Suprapubic skin (tissue), 4 donors: ENCODE data around the gene HTR2B. TPM values are rescaled to one million over a fixed set of nuclear protein-coding genes. Genes with fewer than 3 reads are reported as not detected.

Source experiments
- DNase-seq, 2 donors: peaks; one replicate each; pipeline ENCODE4 v3.0.0-alpha.2; 2019; ENCODE audit warnings: low spot score in 2 of 2
- H3K27ac ChIP-seq: fragments of 200-600 bp; sonication (generic); one replicate; pipeline ENCODE4 v1.5.1; 2019
- H3K27me3 ChIP-seq: fragments of 200-600 bp; sonication (generic); one replicate; pipeline ENCODE4 v1.5.1; 2019
- H3K36me3 ChIP-seq: fragments of 200-600 bp; sonication (generic); one replicate; pipeline ENCODE4 v1.5.1; 2019
- H3K4me1 ChIP-seq: fragments of 200-600 bp; sonication (generic); one replicate; pipeline ENCODE4 v1.5.1; 2019
- H3K4me3 ChIP-seq: fragments of 200-600 bp; sonication (generic); one replicate; pipeline ENCODE4 v1.5.1; 2019; ENCODE audit warnings: mild to moderate bottlenecking
- H3K9me3 ChIP-seq: fragments of 200-600 bp; sonication (generic); one replicate; pipeline ENCODE4 v1.5.1; 2019
- EP300 ChIP-seq: sonication (generic); formaldehyde crosslinking; IDR thresholded peaks from one replicate; pipeline ENCODE4 v1.6.1; 2017; ENCODE audit warnings: antibody characterized with exemption
- POLR2A ChIP-seq, 2 donors: fragments of 450-650 bp; IDR thresholded peaks; one replicate each; pipeline ENCODE4 v1.6.1; 2017; ENCODE audit warnings: antibody characterized with exemption in 2 of 2, mild to moderate bottlenecking in 2 of 2, moderate library complexity in 2 of 2
- POLR2AphosphoS5 ChIP-seq, 3 donors: sonication (generic); formaldehyde crosslinking; IDR thresholded peaks; one replicate each; pipeline ENCODE4 v1.6.1; 2017; ENCODE audit warnings: antibody characterized with exemption in 3 of 3
- WGBS: methylation state at CpG from one replicate; pipeline ENCODE4 v1.1.5; 2018; 5-methylcytosine and 5-hydroxymethylcytosine counted together
- total RNA-seq, 4 donors: library from RNA; depleted of rRNA; stranded (reverse); fragments of >200 nt; gene quantifications; one replicate each; pipeline ENCODE4 v1.1.0, GENCODE V29; 2016
- TF ChIP-seq, protein P1 (sequence below), 2 donors: fragments of 200-600 bp in 1 of 2; fragments of 450-650 bp in 1 of 2; sonication (generic) in 1 of 2; IDR thresholded peaks; one replicate each; pipeline ENCODE4 v1.5.1; 2016 to 2019; ENCODE audit warnings: antibody characterized with exemption in 2 of 2, mild to moderate bottlenecking in 1 of 2, moderate library complexity in 1 of 2

The HTR2B gene
- total RNA-seq, 4 donors from 2014 or later, result not detected

DNA sequence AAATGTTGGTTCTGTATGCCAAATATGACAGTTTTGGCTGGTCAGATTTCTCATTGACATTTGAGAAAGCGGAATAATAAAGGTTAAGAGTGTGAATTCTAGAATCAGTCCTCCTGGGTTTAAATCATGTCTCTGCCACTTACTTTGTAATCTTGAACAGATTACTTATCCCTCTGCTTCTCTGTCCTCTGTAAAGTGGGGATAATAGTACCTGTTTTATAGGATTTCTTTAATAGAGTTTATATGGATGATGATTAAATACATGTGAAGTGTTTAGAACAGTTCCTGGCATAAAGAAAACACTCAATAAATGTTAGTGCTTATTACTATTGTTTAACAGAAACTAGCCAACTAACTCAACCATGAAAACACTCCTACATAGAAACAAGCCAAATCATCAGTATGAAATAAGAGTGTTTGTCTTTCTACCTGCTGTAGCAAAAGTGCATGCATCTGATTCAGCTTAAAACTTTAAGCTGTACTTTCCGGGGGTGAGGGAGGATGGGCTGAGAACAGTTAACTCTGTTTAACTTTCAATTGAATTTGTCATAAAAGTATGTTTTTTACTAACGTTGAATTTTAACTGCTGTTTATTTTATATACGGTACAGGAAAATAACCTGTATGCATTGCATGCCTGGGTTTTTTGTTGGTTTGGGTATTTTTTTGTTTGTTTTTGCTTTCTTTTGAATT is 6.8 kb downstream of the HTR2B start:
- no peak overlapping the region for H3K27ac ChIP-seq
- 82% methylated on average over 4 of the region's 4 CpGs for WGBS

DNA sequence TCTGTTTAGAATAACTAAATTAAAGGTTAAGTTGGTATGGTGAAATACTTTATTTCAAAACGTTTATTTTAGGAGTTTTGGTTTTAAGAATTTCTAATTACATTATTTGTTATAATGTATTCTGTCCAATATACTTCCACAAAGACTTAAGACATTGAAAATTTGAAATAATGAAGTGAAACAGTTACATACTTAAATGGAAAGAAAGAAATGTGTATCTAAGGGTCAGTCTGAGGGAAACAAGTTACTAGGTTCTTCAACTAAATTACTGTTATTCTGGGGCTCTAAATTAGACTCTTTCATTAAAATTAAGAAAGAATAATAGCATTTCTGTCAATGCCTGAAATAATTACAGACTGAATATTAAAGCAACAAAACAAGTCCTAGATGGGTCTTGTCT is 7.7 kb downstream of the HTR2B start:
- WGBS, result 50% methylated on average over 1 of the region's 1 CpG
- TF ChIP-seq POLR2AphosphoS5 (IDR thresholded peaks at IDR 0.05) (no peak), POLR2A (IDR thresholded peaks at IDR 0.05) (no peak), EP300 (no peak)
- TF ChIP-seq, protein P1, sequence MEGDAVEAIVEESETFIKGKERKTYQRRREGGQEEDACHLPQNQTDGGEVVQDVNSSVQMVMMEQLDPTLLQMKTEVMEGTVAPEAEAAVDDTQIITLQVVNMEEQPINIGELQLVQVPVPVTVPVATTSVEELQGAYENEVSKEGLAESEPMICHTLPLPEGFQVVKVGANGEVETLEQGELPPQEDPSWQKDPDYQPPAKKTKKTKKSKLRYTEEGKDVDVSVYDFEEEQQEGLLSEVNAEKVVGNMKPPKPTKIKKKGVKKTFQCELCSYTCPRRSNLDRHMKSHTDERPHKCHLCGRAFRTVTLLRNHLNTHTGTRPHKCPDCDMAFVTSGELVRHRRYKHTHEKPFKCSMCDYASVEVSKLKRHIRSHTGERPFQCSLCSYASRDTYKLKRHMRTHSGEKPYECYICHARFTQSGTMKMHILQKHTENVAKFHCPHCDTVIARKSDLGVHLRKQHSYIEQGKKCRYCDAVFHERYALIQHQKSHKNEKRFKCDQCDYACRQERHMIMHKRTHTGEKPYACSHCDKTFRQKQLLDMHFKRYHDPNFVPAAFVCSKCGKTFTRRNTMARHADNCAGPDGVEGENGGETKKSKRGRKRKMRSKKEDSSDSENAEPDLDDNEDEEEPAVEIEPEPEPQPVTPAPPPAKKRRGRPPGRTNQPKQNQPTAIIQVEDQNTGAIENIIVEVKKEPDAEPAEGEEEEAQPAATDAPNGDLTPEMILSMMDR (IDR thresholded peaks at IDR 0.05), result no peak
- no peak overlapping the region for H3K4me3 ChIP-seq
- H3K27me3 ChIP-seq, result no peaks in the 10 kb centered on the region
- peaks cover 3% of the 10 kb centered on the region for H3K36me3 ChIP-seq
- H3K4me1 ChIP-seq, result no peaks in the 10 kb centered on the region
- no peak overlapping the region for H3K27ac ChIP-seq
- no peaks in the 10 kb centered on the region for H3K9me3 ChIP-seq
- DNase-seq, result no peak

More for the DNA sequence above, 6.8 kb downstream of the HTR2B start:
- H3K27me3 ChIP-seq, result no peaks in the 10 kb centered on the region
- peaks cover 3% of the 10 kb centered on the region for H3K36me3 ChIP-seq
- no peak overlapping the region for H3K4me3 ChIP-seq
- H3K4me1 ChIP-seq, result no peaks in the 10 kb centered on the region
- H3K9me3 ChIP-seq, result no peaks in the 10 kb centered on the region
- TF ChIP-seq, protein P1 (IDR thresholded peaks at IDR 0.05), result no peak
- TF ChIP-seq EP300 (no peak), POLR2AphosphoS5 (IDR thresholded peaks at IDR 0.05) (no peak), POLR2A (IDR thresholded peaks at IDR 0.05) (no peak)
- no peak for DNase-seq

DNA sequence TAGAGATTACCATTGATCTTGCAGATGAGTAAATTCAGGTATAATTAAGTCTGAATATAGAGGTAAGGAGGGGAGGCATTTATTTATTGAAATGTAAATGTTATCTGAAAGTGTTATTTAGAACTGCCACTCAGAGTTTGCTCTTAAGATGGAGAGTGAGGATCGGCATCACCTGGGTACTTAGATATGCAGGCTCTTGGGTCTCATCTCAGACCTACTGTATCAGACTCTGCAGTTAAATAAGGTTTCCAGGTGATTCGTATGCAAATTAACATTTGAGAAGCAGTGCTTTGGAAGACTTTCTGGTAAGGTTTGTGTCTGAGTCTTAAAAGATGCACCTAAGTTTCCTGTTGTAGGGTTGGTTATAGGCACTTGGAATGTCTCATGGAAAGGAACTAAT is 9.2 kb downstream of the HTR2B start:
- no peak overlapping the region for H3K27ac ChIP-seq
- no peaks in the 10 kb centered on the region for H3K27me3 ChIP-seq
- DNase-seq, result no peak
- no peaks in the 10 kb centered on the region for H3K9me3 ChIP-seq
- 79% methylated on average over 2 of the region's 2 CpGs for WGBS
- TF ChIP-seq POLR2AphosphoS5 (IDR thresholded peaks at IDR 0.05), result no peak
- no peak for TF ChIP-seq POLR2A (IDR thresholded peaks at IDR 0.05)
- no peak for TF ChIP-seq EP300
- TF ChIP-seq, protein P1 (IDR thresholded peaks at IDR 0.05), result no peak
- H3K4me3 ChIP-seq, result no peak overlapping the region
- H3K4me1 ChIP-seq, result peaks cover 3% of the 10 kb centered on the region
- peaks cover 3% of the 10 kb centered on the region for H3K36me3 ChIP-seq

DNA sequence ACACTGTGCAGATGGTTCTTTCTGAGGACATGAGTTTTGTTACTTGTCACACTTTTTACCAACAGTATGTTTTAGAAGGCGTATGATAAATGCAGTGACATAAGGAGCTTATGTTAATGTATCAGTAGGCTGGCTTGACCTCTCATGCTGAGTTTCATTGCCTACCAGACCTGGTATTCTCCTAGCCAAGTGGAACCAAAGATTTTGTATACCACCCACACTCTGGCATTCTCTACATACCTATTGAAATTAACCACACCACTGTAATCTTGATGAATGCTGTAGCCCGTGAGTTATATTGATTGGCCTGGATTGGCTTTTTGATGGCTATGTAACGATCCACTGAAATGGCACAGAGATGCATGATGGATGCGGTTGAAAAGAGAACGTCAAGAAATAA is 11.4 kb downstream of the HTR2B start:
- no peak for TF ChIP-seq POLR2AphosphoS5 (IDR thresholded peaks at IDR 0.05)
- no peak for TF ChIP-seq POLR2A (IDR thresholded peaks at IDR 0.05)
- no peak for TF ChIP-seq EP300
- TF ChIP-seq, protein P1 (IDR thresholded peaks at IDR 0.05), result no peak
- Histone ChIP-seq H3K4me3 (no peak overlapping the region), H3K27ac (no peak overlapping the region), H3K4me1 (peaks cover 5% of the 10 kb centered on the region), H3K36me3 (peaks cover 16% of the 10 kb centered on the region), H3K27me3 (no peaks in the 10 kb centered on the region), H3K9me3 (no peaks in the 10 kb centered on the region)
- no peak for DNase-seq
- 90% methylated on average over 5 of the region's 5 CpGs for WGBS

GRCh38 chr2:231111987-231112386 is 12.9 kb downstream of the HTR2B start:
- 88% methylated on average over 1 of the region's 1 CpG for WGBS
- Histone ChIP-seq H3K9me3 (no peaks in the 10 kb centered on the region), H3K4me3 (no peak overlapping the region), H3K36me3 (peaks cover 17% of the 10 kb centered on the region), H3K27me3 (no peaks in the 10 kb centered on the region), H3K4me1 (peaks cover 5% of the 10 kb centered on the region), H3K27ac (no peak overlapping the region)
- DNase-seq, result no peak
- TF ChIP-seq, protein P1 (IDR thresholded peaks at IDR 0.05), result no peak
- TF ChIP-seq EP300 (no peak), POLR2AphosphoS5 (IDR thresholded peaks at IDR 0.05) (no peak), POLR2A (IDR thresholded peaks at IDR 0.05) (no peak)
